ENCODE data around the gene GPR15.
"Not testable (repeated sequence)": the region's sequence is repeated elsewhere in the genome, so short reads cannot be mapped to it uniquely, and the experiment has no call there.

GPR15 gene

DNA sequence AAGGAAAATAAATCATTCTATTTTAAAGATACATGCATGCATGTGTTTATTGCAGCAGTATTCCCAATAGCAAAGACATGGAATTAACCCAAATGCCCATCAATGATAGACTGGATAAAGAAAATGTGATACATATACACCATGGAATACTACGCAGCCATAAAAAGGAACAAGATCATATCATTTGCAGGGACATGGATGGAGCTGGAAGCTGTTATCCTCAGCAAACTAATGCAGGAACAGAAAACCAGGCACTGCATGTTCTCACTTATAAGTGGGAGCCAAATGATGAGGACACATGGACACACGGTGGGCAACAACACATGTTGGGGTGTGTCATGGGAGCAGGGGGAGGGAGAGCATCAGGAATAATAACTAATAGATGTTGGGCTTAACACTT, 28.0 kb downstream of the GPR15 start:
- not testable (repeated sequence) for DNase-seq

DNA sequence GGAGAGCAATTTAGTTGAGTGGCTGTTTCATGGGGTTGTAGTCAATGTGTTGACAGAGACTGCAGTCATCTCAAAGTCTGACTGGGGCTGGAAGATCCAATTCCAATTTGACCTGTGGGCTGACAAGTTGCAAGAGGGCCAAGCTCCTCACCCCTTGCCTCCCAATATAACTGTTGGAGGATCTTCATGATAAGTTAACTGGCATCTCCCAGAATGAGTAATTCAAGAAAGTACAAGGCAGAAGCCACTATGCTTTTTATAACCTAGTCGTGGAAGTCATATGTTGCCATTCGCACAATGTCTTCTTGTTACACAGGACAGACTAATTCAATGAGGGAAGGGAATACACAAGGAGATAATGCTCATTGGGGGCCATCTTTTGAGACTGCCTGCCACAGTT, 29.1 kb downstream of the GPR15 start:
- no peak for DNase-seq

DNA sequence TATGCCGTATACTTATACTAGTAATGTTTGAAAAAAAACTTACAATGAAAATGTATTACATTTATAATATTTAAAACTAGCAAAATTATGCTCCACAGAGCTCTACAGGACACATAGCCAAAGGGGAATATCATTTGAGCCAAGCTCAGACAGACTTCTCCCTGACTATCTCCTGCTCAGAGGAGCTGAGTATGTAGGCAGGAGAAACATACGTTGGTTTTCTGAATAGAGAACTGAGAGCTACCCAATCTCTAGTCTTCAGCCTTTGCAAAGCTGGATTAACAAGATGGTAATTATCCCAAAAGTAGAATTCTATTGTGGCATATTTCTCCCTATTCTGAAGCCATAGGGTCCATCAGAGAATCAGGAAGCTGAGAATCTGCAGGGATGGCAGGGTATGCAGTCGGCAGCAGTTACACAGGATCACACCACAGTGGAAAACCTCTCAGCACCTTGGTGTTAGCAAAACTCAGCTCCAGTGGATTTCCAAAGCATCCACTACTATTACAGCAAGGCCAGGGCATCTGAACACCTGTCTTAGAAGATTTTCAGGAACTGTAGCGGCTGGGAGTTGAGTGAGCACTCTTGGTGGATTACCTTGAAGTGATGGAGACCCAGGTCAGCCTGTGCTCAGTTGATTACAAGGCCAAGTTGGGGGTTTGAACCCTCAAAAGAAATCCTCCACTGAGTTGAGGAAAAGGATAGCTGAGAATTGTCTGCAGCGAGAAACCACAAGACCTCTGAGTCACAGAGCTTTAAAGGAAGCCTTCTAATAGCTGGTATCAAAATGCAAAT, 30.1 kb downstream of the GPR15 start:
- DNase-seq: peak in 1 of 2 donors; percentile 18

DNA sequence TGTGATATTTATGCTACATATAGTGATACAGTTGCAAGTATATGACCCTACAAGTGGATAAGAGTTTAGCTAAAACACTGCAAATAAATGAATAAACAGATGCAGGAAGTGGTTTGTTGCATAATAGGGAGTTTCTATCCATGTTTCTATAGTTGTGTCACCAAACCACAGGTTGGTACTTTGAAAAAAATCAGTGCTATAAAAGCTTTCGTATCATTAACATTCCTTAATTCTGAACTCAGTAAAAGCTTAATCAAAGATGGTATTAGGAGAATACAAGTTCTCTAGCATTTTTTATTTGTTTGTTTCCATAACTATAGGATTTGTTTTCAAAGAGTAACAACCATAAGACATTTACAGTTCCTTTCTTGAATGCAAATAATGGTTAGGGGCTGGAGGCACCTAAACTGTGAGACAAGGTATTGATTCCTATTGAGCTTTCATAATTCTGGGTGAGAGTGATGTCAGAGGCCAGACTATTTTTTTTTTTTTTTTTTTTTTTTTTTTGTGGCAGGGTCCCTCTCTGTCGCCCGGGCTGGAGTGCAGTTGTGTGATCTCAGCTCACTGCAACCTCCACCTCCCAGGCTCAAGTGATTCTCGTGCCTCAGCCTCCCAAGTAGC, 32.0 kb downstream of the GPR15 start:
- peak; percentile 26 to 73 for DNase-seq

DNA sequence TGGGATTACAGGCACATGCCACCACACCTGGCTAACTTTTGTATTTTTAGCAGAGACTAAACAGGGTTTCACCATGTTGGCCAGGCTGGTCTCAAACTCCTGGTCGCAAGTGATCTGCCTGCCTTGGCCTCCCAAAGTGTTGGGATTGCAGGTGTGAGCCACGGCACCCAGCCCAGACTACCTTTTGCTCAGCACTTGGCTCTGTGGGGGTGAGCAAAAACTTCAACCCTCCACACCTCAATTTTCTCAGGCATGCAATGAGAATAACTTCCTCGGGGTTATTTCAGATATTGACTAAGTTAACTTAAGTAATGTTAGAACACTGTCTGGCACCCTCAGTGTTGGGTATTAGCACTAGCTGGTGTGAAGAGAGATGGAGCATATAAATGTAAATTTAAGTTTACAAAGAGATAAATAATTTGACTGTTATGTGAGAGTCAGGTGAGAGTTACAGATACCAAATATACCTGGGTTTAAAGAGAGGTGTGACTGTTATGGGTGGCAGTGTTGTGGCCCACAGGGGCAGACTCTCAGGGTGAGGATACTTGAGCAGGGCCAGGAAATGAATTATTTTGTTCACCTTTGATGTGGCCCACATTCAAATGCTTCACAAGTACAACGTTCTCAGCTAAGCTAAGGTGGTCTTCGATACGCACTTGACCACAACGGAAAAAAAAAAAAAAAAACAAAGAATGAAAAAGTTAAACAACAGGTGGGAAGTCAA, 32.7 kb downstream of the GPR15 start:
- no peak for DNase-seq

DNA sequence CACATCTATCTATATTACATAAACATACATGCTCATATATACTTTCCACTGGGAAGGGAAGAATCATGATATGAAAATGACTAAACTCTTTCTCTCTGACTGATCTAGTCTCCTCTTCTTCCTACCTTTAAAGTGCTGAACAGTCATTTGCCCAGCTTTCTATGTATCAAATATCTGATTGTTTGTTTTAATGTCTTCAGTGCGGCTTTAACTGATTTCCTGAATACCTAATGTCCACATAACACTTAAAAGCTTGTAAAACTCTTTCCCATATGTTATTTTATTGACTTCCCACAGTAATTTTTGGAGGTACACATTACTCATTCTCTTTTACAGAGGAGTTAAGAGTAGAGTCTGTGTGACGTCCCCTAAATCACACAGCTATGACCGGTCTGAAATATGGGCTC, 33.5 kb downstream of the GPR15 start:
- DNase-seq: no peak

DNA sequence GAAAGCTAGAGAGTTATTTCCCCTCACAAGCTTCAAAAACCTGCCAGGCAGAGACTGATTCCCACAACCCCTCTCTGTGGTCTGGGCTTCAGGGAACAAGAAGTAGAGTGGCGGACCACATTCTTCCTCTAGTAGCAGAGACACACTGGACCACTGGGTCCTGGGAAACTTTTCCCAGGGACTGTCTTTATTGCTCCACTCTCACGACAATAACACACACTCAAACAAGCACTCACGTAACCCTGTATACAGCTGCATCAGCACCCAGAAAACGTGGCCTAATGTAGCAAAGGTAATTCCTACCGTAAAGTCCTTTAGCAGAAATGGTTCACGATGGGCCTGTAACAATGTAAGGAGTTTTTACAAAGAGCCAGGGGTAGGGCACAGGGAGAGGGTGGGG, 34.1 kb downstream of the GPR15 start:
- DNase-seq: no peak

DNA sequence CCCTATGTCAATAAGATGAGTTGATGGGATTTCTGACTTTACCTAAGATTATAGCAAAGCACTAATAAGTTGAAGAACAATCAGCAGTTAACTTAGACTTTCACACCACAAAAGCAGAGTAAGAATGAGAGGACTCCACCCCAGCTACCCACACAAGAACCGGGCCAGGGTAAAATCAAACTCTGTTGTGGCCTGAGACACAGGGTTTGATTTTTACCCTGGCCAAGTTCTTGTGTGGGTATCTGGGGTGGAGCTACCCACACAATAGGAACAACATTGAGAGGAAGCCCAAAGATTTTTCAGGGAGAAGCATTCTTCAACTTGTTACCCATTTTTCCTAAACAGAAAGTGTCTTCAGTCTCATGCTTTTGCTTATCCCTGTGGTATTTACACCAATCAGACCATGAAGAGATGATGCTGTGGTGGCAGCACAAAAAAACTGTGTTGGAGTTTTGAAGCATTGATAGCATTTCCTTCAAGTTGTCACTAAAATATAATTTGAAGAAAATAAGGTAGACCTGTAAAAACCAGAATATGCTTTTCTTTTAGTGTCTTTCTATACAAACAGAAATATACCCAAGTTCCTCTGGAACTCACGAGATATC, 36.0 kb downstream of the GPR15 start:
- DNase-seq: no peak

DNA sequence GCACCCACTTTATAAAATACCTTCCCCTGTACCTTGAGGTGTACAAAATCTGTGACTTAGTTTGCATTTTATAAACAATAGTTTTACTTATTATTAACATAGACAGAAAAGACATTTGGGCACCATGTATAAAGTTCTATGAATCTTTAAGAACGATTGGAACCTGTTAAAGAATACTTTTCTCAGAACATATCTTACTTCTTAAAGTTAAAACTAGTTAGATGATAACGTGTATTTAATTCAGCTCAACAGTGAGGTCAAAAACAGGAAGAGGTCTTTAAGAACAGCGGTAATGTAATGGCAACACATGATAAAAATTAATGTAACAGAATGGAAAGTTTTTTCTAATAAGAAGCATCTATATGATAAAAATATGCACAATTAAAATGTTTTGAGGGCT, 36.6 kb downstream of the GPR15 start:
- no peak for DNase-seq

DNA sequence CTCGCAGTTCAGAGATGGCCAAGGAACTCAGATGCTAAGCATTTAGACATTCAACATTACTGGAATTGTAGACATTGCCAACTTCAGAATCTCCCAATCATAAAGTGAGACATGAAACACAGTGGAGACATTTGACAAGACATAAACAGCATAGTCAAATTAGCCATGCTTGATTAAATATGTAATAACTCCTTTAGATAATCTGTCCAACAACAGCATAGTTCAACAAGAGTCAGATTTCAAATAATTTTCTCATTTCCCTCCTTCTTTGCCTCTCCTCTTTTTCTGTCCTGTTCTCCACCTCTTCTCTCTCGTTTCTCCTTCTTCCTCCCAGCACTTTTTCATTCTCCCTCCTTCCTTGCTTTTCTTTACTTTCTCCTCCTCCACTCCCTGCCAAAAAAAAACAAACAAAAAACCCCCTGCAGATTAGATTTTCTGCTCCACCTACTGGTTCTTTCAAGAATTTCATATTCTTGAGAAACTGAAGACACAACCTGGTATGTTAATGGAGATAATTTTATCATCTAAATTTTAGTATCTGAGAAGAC, 41.5 kb downstream of the GPR15 start:
- peak in 1 of 2 donors; percentile 24 for DNase-seq

DNA sequence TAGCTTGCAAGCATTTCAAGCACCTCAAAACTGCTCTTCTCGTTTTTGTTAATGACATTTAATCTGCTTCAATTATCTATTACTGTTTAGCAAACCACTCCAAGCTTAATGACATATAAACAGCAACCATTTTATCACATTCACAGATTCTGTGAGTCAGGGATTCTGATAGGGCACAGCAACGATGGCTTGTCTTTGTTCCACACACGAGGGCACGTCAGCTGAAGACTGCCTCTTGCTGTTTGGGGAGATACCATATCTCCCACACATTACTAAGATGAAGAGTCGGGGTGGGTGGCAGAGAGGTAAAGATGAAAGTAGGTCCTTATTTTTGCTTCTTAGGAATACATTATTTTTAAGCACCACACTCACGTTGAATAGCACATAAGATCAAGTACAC, 42.4 kb downstream of the GPR15 start:
- no peak for DNase-seq

DNA sequence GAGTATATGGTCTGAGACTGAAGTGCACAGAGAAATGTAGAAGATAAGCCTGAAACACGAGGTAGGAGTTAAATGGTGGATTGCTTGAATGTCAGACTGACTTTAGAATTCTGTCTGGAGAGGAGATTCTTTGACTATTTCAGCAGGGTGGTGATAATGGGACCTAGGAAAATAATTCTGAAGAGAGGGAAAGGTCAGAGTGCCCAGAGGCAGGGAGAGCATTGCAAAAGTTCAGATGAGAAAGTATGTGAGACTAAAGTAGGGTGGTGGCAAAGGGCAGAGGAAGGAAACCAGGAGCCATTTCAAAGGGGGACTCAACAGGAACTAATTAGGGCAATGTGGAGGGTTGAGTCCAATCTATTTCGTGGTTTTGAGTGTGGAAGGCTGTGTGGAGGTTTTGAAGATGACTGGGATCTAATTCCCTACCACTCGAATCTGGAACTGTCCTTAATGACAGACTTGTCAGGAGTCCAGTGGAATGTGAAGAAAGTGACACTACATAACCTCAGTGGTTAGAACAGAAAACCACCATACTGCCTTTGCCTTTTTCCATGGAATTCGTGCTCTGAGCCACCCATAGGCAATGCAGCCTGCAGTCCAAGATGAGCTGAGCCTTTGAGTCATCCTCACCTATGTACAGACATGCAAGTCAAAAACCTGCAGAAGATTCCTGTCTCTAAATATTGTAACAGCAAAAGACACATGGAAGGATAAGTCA, 45.6 kb downstream of the GPR15 start:
- no peak for DNase-seq

DNA sequence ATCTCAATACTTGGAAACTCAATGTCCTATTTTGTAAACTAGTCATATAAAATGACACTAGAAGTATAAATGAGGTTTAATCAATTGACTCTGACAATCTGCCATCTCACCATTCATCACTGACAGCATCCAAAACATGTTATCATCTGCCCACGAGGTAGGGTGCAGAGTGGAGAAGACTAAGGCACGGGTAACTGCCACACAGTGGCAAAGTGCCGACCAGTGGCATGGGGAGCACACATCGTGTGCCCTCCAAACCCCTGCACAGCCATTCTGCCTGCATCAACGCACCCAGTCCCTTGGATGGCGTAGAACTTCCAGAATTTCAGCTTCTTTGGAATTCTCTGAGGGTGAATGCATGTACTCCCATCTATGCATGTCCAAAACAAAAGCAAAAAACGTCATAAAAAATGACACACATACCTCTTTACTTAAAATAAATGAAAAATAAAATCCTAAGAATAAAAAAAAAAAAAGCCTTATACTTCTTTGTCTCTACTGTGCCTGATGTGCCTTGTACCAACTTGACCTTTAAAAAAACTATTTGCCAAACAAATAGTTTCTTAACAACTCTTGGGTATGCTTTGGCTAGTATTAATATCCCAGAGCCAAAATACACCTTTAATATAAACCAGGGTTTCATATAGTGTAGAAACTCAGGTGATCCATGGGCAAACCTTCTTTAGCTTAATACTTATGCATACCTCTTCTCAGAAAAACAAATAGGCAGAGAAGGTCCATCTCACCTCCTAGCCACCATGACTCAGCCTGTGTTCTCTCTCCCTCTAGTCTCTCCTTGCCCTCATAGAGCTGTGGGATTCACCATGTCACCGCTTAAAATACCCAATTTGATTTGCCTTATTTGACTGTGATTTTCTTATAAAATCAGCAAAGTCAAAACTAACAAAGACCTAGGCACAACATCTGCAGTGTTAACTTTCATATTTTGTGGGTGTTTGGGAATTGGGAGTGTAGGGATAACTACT, 48.9 kb downstream of the GPR15 start:
- no peak for DNase-seq

DNA sequence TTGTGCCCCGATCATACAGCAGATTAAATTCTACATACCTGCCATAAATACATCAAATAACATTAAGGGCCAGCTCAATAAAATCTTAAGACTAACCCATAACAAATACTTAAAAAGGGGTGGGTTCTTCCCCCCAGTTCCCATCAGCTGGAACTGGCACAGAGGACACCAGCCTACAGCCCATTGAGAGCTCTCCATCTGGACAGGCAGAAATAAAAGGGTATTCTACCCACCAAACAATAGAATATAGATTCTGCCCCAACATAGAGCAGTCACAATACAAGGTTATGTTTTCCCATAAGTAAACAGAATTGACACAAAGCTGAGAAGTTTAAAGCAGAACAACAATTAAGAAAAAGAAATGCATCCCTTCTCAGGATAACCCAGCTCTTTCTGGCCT, 49.7 kb downstream of the GPR15 start:
- DNase-seq: no peak

DNA sequence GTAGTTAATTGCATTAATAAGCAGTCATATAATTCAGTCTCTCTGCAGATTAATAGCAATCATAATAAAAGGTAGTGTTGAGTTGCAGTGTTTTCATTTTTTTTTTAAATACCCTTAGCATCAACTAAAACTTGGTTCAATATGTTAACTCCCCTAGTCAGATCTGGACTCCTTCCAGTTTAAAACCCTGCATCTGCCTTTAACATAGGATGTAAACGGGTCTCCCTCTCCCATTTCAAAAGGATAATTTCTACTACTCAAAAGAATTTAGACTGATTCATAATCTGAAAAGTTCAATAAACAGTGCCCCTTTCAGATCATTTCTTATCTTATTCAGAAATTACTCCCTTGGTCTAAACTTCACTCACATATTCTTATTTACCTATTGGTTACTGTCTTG, 50.3 kb downstream of the GPR15 start:
- DNase-seq: no peak

DNA sequence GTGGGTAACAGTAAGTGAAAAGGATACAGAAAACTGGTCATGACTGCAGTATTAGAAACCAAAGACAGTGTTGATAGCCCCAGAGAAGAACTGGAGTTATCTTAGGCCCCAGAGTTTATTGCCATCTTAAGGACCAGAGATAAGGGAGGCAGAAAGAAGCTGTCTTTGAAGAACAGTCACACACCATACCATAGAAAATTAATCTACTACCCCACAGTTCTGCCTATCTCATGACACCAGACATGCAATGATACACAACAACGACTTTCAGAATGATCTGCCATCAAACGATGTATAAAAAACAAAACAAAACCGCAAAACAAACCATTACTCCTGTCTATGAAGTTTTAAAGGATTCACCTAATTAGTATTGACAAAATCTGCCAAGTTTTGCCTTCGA, 52.0 kb downstream of the GPR15 start:
- no peak for DNase-seq

Measured in inflammatory macrophage (primary cell).